HL-60 (cell line): ENCODE results near the gene SDF2L1.

ENCODE experiments used
- DNase-seq, 2 experiments: peaks; one replicate each; pipeline ENCODE4 v3.0.0-alpha.2; 2010 to 2020; ENCODE audit warnings: low read depth in 1 of 2, low spot score in 1 of 2
- H3K27ac ChIP-seq: fragments of 250-450 bp; sonication (Bioruptor Pico); replicated peaks from 2 replicates; pipeline ENCODE4 v1.5.1; 2020; ENCODE audit warnings: mild to moderate bottlenecking, moderate library complexity
- H3K27me3 ChIP-seq: fragments of 250-450 bp; sonication (Bioruptor Pico); 2 replicates; pipeline ENCODE4 v1.5.1; 2021; ENCODE audit warnings: mild to moderate bottlenecking, moderate library complexity; ENCODE audit not compliant: insufficient read depth, poor library complexity, severe bottlenecking
- H3K4me3 ChIP-seq: replicated peaks from 2 replicates; pipeline ENCODE4 v1.5.1; 2011; ENCODE audit warnings: mild to moderate bottlenecking, control low read depth, low read length; ENCODE audit not compliant: insufficient read depth
- GABPA ChIP-seq: IDR thresholded peaks from 2 replicates; pipeline ENCODE4 v1.6.1; 2012; ENCODE audit warnings: low read depth
- POLR2AphosphoS5 ChIP-seq: IDR thresholded peaks from 2 replicates; pipeline ENCODE4 v1.6.1; 2012; ENCODE audit warnings: low read depth
- SPI1 ChIP-seq: IDR thresholded peaks from 2 replicates; pipeline ENCODE4 v1.6.1; 2012; ENCODE audit warnings: low read depth, mild to moderate bottlenecking, borderline replicate concordance
- TF ChIP-seq, protein P1 (sequence below): IDR thresholded peaks from one replicate; pipeline ENCODE4 v1.5.1; 2011; ENCODE audit warnings: low read length, control low read depth, inconsistent platforms; ENCODE audit not compliant: insufficient read depth
- TF ChIP-seq, protein P2 (sequence below): IDR thresholded peaks from 2 replicates; pipeline ENCODE4 v1.6.1; 2012; ENCODE audit warnings: low read depth; ENCODE audit not compliant: insufficient replicate concordance

SDF2L1 gene

DNA sequence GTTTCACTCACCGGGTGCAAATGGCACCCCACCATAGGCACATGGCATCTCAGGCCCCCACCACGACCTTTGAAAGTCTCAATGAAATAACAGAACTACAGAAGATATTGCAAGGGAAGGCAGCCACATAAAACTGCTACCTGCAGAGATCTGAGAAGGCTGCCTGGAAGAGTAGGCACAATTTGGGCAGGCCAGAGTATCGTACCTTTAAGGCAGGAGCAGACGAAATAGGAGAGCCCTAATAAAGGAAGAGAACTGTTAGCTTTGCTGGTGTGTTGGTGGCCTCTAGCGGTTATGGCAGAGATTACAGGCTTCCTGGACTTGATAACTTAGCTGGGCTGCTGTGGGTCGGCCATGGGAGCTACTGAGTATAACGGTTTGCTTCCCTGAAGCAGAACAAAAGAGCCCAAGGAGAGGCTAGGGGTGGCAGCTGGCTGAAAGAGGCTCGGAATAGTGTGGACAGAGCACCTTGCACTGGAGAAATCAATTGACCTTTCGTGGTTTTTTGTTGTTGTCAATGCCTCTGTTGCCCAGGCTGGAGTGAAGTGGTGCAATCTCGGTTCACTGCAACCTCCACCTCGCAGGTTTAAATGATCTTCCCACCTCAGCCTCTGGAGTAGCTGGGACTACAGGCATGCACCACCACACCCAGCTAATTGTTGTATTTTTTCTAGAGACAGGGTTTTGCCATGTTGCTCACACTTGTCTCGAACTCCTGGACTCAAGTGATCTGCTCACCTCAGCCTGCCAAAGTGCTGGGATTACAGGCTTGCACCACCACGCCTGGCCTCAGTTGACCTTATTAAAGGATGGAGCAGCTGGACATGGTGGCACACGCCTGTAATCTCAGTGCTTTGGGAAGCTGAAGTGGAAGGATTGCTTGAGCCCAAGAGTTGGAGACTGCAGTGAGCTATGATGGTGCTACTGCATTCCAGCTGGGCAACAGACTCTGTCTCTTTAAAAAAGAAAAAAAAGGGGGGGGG, 4.8 kb downstream of the SDF2L1 start:
- no peak overlapping the region for H3K27ac ChIP-seq
- H3K27me3 ChIP-seq = no peaks in the 10 kb centered on the region
- DNase-seq = peak in 1 of 2 experiments; percentile 82
- H3K4me3 ChIP-seq = no peak overlapping the region
- TF ChIP-seq, protein P1, sequence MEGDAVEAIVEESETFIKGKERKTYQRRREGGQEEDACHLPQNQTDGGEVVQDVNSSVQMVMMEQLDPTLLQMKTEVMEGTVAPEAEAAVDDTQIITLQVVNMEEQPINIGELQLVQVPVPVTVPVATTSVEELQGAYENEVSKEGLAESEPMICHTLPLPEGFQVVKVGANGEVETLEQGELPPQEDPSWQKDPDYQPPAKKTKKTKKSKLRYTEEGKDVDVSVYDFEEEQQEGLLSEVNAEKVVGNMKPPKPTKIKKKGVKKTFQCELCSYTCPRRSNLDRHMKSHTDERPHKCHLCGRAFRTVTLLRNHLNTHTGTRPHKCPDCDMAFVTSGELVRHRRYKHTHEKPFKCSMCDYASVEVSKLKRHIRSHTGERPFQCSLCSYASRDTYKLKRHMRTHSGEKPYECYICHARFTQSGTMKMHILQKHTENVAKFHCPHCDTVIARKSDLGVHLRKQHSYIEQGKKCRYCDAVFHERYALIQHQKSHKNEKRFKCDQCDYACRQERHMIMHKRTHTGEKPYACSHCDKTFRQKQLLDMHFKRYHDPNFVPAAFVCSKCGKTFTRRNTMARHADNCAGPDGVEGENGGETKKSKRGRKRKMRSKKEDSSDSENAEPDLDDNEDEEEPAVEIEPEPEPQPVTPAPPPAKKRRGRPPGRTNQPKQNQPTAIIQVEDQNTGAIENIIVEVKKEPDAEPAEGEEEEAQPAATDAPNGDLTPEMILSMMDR = peak; percentile 79
- TF ChIP-seq, protein P2, sequence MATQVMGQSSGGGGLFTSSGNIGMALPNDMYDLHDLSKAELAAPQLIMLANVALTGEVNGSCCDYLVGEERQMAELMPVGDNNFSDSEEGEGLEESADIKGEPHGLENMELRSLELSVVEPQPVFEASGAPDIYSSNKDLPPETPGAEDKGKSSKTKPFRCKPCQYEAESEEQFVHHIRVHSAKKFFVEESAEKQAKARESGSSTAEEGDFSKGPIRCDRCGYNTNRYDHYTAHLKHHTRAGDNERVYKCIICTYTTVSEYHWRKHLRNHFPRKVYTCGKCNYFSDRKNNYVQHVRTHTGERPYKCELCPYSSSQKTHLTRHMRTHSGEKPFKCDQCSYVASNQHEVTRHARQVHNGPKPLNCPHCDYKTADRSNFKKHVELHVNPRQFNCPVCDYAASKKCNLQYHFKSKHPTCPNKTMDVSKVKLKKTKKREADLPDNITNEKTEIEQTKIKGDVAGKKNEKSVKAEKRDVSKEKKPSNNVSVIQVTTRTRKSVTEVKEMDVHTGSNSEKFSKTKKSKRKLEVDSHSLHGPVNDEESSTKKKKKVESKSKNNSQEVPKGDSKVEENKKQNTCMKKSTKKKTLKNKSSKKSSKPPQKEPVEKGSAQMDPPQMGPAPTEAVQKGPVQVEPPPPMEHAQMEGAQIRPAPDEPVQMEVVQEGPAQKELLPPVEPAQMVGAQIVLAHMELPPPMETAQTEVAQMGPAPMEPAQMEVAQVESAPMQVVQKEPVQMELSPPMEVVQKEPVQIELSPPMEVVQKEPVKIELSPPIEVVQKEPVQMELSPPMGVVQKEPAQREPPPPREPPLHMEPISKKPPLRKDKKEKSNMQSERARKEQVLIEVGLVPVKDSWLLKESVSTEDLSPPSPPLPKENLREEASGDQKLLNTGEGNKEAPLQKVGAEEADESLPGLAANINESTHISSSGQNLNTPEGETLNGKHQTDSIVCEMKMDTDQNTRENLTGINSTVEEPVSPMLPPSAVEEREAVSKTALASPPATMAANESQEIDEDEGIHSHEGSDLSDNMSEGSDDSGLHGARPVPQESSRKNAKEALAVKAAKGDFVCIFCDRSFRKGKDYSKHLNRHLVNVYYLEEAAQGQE = no peak
- TF ChIP-seq SPI1 (peak; percentile 25; the same call in 1 of the 2 replicates), POLR2AphosphoS5 (no peak), GABPA (no peak)

DNA sequence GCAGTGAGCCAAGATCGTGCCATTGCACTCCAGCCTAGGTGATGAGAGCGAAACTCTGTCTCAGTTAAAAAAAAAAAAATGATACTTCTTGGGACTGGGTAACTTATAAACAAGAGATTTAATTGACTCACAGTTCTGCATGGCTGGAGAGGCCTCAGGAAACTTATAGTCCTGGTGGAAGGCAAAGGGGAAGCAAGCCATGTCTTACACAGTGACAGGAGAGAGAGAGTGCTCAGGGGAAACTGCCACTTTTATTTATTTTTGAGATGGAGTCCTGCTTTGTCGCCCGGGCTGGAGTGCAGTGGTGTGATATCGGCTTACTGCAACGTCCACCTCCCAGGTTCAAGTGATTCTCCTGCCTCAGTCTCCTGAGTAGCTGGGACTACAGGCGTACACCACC, 8.2 kb downstream of the SDF2L1 start:
- no peak for DNase-seq
- TF ChIP-seq POLR2AphosphoS5 (no peak), GABPA (no peak), SPI1 (no peak)
- TF ChIP-seq, protein P2 = no peak
- TF ChIP-seq, protein P1 = no peak
- Histone ChIP-seq H3K4me3 (no peak overlapping the region), H3K27ac (no peak overlapping the region), H3K27me3 (no peaks in the 10 kb centered on the region)

DNA sequence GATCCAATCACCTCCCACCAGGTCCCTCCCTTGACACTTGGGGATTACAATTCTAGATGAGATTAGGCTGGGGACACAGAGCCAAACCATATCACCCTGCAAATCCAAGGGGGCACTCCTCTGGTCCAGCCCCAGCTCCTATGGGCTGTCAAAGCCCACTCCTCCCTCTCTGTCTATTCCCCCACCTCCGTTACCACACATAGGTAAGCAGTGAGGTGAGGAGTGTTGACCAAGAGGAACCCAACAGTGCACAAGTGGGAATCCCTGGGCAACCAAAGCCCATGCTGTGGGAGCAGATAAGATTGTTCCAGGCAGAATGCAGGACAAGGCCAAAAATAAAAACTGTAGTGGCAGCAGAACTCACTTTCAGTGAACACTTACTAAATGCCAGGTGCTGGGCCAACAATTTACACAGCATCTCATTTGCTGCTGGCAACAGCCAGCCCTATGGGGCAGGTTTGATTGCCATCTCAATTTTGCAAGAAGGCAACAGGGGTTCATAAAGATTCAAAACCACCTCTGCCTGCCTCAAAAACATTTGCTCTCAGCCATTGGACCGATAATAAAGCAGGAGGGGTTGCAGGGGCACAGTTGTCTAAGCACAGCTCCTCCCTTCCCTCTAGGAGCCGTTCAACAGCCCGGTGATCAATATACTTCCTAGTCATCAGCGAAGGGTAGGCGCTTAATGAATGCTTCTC, 8.9 kb downstream of the SDF2L1 start:
- no peak for DNase-seq
- TF ChIP-seq, protein P1 = no peak
- no peak for TF ChIP-seq SPI1
- TF ChIP-seq, protein P2 = no peak
- no peak for TF ChIP-seq POLR2AphosphoS5
- no peak for TF ChIP-seq GABPA
- H3K27me3 ChIP-seq = no peaks in the 10 kb centered on the region
- H3K27ac ChIP-seq = no peak overlapping the region
- H3K4me3 ChIP-seq = no peak overlapping the region
